ENCODE data around the gene DDX5.

DNA sequence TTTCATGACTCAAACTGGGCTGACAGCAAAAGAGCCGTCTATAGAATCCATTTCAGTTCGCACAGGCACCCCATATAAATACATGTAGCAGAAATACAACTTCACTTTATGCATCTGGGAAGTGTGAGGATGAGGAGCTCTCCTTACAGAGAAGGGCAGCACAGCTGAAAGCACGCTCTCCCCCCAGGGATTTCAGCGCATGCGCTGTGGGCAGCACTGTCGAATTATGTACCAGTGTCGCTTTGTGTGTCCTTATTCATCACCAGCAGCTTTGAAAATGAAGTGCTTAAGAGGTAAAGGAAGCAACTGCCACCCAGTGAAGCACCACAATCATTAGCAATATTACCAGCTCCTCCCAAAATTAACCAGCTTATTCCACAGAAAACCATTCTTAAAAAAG lies 40.6 kb upstream of the DDX5 start:
- TF ChIP-seq CHD2 (IDR thresholded peaks at IDR 0.05; ENCODE audit: low read length, partially characterized antibody), result no peak
- TF ChIP-seq, protein P1, sequence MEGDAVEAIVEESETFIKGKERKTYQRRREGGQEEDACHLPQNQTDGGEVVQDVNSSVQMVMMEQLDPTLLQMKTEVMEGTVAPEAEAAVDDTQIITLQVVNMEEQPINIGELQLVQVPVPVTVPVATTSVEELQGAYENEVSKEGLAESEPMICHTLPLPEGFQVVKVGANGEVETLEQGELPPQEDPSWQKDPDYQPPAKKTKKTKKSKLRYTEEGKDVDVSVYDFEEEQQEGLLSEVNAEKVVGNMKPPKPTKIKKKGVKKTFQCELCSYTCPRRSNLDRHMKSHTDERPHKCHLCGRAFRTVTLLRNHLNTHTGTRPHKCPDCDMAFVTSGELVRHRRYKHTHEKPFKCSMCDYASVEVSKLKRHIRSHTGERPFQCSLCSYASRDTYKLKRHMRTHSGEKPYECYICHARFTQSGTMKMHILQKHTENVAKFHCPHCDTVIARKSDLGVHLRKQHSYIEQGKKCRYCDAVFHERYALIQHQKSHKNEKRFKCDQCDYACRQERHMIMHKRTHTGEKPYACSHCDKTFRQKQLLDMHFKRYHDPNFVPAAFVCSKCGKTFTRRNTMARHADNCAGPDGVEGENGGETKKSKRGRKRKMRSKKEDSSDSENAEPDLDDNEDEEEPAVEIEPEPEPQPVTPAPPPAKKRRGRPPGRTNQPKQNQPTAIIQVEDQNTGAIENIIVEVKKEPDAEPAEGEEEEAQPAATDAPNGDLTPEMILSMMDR (IDR thresholded peaks at IDR 0.05), result no peak
- no peak for TF ChIP-seq YY1 (IDR thresholded peaks at IDR 0.05; ENCODE audit: low read depth)
- TF ChIP-seq USF1 (IDR thresholded peaks at IDR 0.05; ENCODE audit: borderline replicate concordance, low read depth), result no peak
- TF ChIP-seq FOXM1 (IDR thresholded peaks at IDR 0.05; ENCODE audit: low read depth), result no peak
- TF ChIP-seq GATA2 (CRISPR knock-in tag; IDR thresholded peaks at IDR 0.05), result no peak
- TF ChIP-seq PBX3 (IDR thresholded peaks at IDR 0.05), result no peak
- TF ChIP-seq, protein P2, sequence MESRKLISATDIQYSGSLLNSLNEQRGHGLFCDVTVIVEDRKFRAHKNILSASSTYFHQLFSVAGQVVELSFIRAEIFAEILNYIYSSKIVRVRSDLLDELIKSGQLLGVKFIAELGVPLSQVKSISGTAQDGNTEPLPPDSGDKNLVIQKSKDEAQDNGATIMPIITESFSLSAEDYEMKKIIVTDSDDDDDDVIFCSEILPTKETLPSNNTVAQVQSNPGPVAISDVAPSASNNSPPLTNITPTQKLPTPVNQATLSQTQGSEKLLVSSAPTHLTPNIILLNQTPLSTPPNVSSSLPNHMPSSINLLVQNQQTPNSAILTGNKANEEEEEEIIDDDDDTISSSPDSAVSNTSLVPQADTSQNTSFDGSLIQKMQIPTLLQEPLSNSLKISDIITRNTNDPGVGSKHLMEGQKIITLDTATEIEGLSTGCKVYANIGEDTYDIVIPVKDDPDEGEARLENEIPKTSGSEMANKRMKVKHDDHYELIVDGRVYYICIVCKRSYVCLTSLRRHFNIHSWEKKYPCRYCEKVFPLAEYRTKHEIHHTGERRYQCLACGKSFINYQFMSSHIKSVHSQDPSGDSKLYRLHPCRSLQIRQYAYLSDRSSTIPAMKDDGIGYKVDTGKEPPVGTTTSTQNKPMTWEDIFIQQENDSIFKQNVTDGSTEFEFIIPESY (IDR thresholded peaks at IDR 0.05; ENCODE audit: borderline replicate concordance, low read depth), result no peak
- TF ChIP-seq MXI1 (IDR thresholded peaks at IDR 0.05; ENCODE audit: low read depth, low read length), result no peak
- TF ChIP-seq RAD21 (IDR thresholded peaks at IDR 0.05; ENCODE audit: low read length), result no peak
- TF ChIP-seq EZH2phosphoT487 (IDR thresholded peaks at IDR 0.05; ENCODE audit: borderline replicate concordance, low read depth), result no peak
- TF ChIP-seq POLR2AphosphoS5 (IDR thresholded peaks at IDR 0.05; ENCODE audit: low read depth, low read length), result no peak
- TF ChIP-seq EP300 (IDR thresholded peaks at IDR 0.05; ENCODE audit: borderline replicate concordance in 1 of 2, low read depth in 1 of 2, low read length in 1 of 2), result no peak
